Measurements from ENCODE around the gene APMAP.
"Not testable (repeated sequence)": the region's sequence is repeated elsewhere in the genome, so short reads cannot be mapped to it uniquely, and the experiment has no call there.

APMAP gene

GRCh38 chr20:24950128-24950835 is 42.3 kb downstream of the APMAP start:
- DNase-seq, result no peak

DNA sequence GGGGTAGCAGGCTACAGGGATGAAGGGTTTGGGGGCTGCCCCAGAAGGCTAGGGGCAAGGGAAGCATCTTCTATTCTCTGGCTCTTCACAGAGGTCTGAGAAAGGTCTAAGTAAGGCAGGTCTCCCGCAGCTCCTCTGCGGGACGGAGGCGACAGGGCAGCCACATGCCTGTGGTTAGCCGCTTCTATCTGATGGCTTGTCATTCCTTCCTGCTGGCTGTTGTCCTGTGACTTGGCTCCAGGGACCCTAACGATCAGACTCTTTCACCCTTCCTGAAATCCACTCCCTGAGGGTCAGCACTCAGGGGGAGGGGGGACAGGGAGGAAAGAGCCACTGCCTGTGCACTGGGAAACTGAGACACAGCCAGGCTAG is 42.8 kb downstream of the APMAP start:
- DNase-seq, result no peak

DNA sequence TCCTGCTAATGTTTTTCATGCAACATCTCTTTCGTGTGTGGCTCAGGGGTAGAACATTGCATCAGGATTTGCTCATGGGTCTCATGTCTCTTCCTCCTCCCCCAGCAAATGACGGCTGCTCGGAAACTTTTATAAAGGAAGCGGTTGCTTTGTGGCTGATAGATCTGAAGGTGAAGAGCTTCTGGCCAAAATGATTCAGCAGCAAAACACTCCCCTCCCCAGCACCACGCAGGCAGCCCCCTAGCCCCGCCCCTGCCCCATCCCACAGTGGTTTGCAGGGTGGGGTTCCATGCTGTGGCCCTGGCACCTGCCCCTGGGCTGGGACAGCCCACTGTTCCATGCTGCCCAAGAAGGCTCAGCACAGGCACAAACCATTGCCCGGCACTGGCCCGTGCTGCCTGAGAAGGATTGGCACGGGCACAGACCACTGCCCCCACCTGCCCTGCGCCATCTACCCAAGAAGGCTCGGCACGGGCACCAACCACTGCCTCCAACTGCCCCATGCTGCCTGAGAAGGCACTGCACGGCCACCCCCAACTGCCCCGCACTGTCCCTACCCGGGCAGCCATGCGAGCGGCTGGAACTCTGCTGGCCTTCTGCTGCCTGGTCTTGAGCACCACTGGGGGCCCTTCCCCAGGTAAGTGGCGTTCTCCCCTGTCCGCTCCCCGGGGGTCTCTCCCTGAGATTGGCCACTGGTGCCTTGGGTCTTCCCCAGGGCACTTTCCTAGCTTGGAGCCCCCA is 43.4 kb downstream of the APMAP start, which contains the start of gene CST7:
CST7 (plus strand) TSS at position 331 of the 741 bp plus-strand sequence; CDS start at position 568, 237 bp downstream.
- DNase-seq, result no peak

- not testable (repeated sequence) for DNase-seq
Measured at GRCh38 chr20:24948396-24948938, 44.1 kb downstream of the APMAP start.

DNA sequence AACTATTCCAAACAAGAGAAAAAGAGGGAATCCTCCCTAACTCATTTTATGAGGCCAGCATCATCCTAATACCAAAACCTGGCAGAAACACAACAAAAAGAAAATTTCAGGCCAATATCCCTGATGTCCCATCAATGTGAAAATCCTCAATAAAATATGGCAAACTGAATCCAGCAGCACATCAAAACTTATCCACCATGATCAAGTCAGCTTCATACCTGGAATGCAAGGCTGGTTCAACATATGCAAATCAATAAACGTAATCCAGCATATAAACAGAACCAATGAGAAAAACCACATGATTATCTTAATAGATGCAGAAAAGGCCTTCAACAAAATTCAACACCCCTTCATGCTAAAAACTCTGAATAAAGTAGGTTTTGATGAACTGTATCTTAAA is 46.2 kb downstream of the APMAP start:
- not testable (repeated sequence) for DNase-seq

DNA sequence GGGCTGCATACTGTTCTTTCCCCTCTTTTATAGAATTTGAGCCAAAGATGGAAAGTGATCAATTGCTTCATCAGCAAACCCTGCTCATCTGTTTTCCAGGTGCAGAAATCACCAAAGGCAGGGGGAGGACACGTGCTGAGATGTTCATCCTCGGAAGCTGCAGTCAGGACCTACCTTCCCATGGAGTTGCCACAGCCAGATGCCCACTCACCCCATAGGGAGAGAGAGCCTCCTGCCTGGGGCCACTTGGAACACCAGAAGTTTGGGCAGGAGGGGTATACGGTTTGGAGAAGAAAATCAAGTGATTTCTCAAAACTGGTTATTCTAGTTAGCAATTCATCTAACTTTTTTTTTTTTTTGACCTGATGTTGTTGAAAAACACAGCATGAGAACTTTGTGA is 48.8 kb downstream of the APMAP start:
- no peak for DNase-seq

GRCh38 chr20:24943196-24943595 is 49.4 kb downstream of the APMAP start:
- DNase-seq, result no peak

GRCh38 chr20:24942679-24943078 is 49.9 kb downstream of the APMAP start:
- DNase-seq, result no peak

DNA sequence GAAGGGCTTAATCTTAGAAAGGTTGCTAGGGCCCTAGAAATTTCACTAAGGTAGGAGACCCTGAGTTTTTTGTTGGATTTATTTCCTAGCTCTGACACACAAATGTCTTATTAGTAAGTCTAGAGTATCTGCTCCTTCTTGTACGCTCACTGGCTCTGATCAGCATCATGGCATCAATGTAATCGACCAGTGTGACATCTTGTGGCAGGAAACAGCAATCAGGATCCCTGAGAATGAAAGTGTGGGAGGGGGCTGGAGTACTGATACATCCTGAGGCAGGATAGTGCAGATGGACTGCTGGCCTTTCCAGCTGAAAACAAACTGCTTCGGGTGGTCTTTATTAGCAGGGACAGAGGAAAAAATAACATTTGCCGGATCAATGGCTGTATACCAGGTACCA is 53.5 kb downstream of the APMAP start:
- no peak for DNase-seq

DNA sequence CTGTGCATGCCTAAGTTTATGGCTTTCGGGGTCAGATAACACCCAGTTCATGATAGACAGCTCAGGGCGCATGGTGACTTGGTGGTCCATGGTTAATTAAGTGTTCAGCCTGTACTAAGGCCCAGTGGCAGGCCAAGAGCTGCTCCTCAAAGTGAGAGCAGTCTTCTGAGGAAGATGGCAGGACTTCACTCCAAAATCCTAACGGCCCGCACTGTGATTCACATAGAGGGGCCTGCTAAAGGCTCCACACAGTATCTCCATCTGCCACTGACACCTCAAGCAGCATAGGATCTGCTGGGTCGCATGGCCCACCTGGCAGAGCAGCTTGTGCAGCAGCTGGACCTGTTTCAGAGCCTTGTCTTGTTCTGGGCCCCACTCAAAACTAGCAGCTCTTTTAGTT is 54.1 kb downstream of the APMAP start:
- DNase-seq, result peak; percentile 40

- no peak for DNase-seq
Measured at GRCh38 chr20:24937579-24937978, 55.0 kb downstream of the APMAP start.

GRCh38 chr20:24936526-24937407 is 55.8 kb downstream of the APMAP start:
- no peak for DNase-seq

DNA sequence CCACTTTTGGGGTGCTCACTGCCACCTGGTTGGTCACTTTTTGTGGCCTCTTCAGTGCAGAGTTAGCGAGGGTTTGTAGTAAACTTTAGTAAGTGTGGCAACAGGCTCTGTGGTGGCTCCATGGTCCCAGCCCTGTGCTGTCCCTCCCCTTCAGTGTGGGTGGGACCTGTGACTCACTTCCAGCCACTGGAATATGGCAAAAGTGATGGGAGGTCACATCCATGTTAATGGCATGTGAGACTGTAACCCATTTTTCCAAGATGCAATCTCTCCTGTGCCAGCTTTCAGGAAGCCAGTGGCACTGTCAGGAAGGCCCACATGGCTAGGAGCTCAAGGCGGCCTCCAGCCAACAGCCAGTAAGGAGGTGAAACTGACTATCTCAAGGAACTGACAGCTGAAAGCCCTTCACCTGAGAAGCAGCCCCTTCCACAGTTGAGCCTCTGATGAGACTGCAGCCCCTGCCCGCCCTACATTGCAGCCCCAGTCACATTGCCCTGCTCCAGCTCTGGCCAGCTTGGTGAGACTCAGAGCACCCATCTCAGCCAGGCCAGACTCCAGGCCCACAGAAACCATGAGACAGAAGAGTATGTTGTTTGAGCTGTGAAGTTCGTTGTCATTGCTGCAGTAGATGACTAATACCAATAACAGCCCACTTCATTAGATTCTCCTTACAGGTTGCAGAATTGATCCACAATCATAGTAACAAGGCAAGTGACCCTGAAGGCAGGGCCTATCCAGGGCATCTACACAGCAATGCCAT is 56.6 kb downstream of the APMAP start:
- no peak for DNase-seq

- DNase-seq, result no peak
Measured at GRCh38 chr20:24935140-24935539, 57.4 kb downstream of the APMAP start.

GRCh38 chr20:24934716-24935115 is 57.8 kb downstream of the APMAP start:
- no peak for DNase-seq

GRCh38 chr20:24934101-24934661 is 58.4 kb downstream of the APMAP start:
- no peak for DNase-seq

- DNase-seq, result no peak
Measured at GRCh38 chr20:24933266-24933908, 59.2 kb downstream of the APMAP start.

DNA sequence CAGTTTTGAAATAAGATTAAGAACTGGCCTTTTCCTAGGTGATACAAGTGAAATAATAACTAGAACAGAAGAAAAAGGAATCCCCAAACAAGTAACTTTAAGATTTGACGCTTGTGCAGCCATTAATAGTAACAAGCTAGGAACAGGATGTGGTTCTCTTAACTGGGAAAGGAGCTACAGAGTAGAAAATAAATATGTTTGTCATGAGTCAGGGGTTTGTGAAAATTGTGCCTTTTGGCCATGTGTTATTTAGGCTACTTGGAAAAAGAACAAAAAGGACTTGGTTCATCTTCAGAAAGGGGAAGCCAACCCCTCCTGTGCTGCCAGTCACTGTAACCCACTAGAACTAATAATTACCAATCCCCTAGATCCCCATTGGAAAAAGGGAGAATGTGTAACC is 60.7 kb downstream of the APMAP start:
- DNase-seq, result not testable (repeated sequence)

- not testable (repeated sequence) for DNase-seq
Measured at GRCh38 chr20:24930724-24931688, 61.5 kb downstream of the APMAP start.
